Measurements from ENCODE around the gene LHX5. TPM values are rescaled to one million over a fixed set of nuclear protein-coding genes. Genes with fewer than 3 reads are reported as not detected.

LHX5 gene
- total and polyA plus RNA-seq, 4 donors = not detected

DNA sequence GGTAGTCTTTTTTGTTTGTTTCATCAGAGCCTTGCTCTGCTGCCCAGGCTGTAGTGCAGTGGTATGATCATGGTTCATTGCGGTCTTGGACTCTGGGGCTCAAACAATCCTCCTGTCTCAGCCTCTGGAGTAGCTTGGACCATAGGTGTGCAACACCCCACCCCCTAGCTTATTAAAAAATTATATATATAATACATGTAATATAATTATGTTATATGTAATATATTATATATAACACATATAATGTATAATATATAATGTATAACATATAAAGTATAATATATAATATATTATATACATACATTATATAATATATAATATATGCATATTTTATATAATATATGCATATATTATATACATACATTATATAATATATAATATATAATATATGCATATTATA is 21.8 kb downstream of the LHX5 start:
- peaks cover 0 to 3% (median 0%) of the 10 kb centered on the region in 4 donors for H3K9me3 ChIP-seq (ENCODE audit: control insufficient read depth in 4 of 4, insufficient read depth in 3 of 4, low read length in 3 of 4)
- no peak overlapping the region for H3K27ac ChIP-seq (ENCODE audit: low read depth in 1 of 2, low read length in 1 of 2)
- ATAC-seq (ENCODE audit: insufficient read depth, low FRiP score) (no peak), DNase-seq (no peak)
- no peaks in the 10 kb centered on the region for H3K4me1 ChIP-seq (ENCODE audit: control insufficient read depth in 5 of 5, insufficient read depth in 5 of 5, low read length in 5 of 5)
- 92 to 100% methylated on average over 1 of the region's 1 CpG for WGBS, 2 donors
- H3K4me3 ChIP-seq = no peak overlapping the region
- H3K36me3 ChIP-seq (ENCODE audit: control insufficient read depth in 4 of 4, insufficient read depth in 4 of 4, low read length in 4 of 4) = no peaks in the 10 kb centered on the region
- H3K27me3 ChIP-seq (ENCODE audit: control insufficient read depth in 3 of 3, insufficient read depth in 3 of 3, low read length in 2 of 3) = peaks cover 3 to 12% (median 6%) of the 10 kb centered on the region in 3 donors
- no peak overlapping the region for H3K9ac ChIP-seq (ENCODE audit: insufficient read depth in 1 of 2, low read length in 2 of 2)
- TF ChIP-seq, protein P1, sequence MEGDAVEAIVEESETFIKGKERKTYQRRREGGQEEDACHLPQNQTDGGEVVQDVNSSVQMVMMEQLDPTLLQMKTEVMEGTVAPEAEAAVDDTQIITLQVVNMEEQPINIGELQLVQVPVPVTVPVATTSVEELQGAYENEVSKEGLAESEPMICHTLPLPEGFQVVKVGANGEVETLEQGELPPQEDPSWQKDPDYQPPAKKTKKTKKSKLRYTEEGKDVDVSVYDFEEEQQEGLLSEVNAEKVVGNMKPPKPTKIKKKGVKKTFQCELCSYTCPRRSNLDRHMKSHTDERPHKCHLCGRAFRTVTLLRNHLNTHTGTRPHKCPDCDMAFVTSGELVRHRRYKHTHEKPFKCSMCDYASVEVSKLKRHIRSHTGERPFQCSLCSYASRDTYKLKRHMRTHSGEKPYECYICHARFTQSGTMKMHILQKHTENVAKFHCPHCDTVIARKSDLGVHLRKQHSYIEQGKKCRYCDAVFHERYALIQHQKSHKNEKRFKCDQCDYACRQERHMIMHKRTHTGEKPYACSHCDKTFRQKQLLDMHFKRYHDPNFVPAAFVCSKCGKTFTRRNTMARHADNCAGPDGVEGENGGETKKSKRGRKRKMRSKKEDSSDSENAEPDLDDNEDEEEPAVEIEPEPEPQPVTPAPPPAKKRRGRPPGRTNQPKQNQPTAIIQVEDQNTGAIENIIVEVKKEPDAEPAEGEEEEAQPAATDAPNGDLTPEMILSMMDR (IDR thresholded peaks at IDR 0.05; ENCODE audit: control extremely low read depth, extremely low read depth) = no peak

DNA sequence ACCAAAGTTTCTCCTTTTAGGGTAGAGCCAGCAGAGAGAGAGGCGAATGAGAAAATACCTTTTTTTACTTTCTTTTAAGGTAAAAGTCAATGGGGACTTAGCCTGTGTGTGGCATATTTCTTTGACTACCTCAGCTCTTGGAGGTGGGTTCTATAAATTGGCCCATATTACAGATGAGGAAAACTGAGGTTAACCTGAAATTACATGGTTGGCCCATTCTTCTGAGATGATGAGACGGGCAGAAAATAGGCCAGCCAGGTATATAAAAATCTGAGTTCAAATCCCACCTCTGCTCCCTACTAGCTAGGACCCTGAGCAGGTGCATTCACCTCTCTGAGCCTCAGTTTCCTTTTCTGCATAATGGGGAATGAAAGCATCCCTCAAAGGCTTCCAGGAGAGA is 22.4 kb downstream of the LHX5 start:
- Histone ChIP-seq H3K27ac (ENCODE audit: low read depth in 1 of 2, low read length in 1 of 2) (no peak overlapping the region), H3K27me3 (ENCODE audit: control insufficient read depth in 3 of 3, insufficient read depth in 3 of 3, low read length in 2 of 3) (peaks cover 3 to 12% (median 6%) of the 10 kb centered on the region in 3 donors), H3K4me3 (no peak overlapping the region), H3K9me3 (ENCODE audit: control insufficient read depth in 4 of 4, insufficient read depth in 3 of 4, low read length in 3 of 4) (peaks cover 0 to 3% (median 0%) of the 10 kb centered on the region in 4 donors), H3K36me3 (ENCODE audit: control insufficient read depth in 4 of 4, insufficient read depth in 4 of 4, low read length in 4 of 4) (no peaks in the 10 kb centered on the region), H3K4me1 (ENCODE audit: control insufficient read depth in 5 of 5, insufficient read depth in 5 of 5, low read length in 5 of 5) (no peaks in the 10 kb centered on the region), H3K9ac (ENCODE audit: insufficient read depth in 1 of 2, low read length in 2 of 2) (no peak overlapping the region)
- TF ChIP-seq, protein P1 (IDR thresholded peaks at IDR 0.05; ENCODE audit: control extremely low read depth, extremely low read depth) = no peak
- ATAC-seq (ENCODE audit: insufficient read depth, low FRiP score) = no peak
- no peak for DNase-seq
- WGBS, 2 donors = 87 to 97% methylated on average over 2 of the region's 2 CpGs

DNA sequence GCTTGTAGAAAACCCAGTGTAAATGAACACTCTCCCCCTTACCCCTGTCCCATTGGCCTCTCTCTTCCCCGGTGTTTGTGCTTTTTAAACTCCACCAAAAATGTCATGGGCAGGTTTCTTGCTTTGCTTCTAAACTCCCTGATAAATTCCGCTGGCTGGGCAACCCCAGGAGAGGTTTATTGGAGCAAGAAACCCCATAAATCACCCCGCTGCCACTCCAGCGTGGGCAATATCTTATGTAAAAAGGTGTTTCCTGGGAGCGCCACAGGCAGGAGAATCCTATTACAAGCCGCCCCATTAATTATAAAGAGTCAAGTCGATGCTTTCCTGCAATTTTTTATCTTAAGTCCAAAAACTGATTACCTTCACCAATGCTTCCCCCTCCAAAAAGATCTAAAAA is 22.8 kb downstream of the LHX5 start:
- 34 to 38% methylated on average over 7 of the region's 7 CpGs for WGBS, 2 donors
- TF ChIP-seq, protein P1 (IDR thresholded peaks at IDR 0.05; ENCODE audit: control extremely low read depth, extremely low read depth) = no peak

More for the DNA sequence above, 22.8 kb downstream of the LHX5 start:
- H3K27me3 ChIP-seq (ENCODE audit: control insufficient read depth in 3 of 3, insufficient read depth in 3 of 3, low read length in 2 of 3) = peaks cover 3 to 12% (median 6%) of the 10 kb centered on the region in 3 donors
- H3K9me3 ChIP-seq (ENCODE audit: control insufficient read depth in 4 of 4, insufficient read depth in 3 of 4, low read length in 3 of 4) = peaks cover 0 to 3% (median 0%) of the 10 kb centered on the region in 4 donors
- no peak overlapping the region for H3K27ac ChIP-seq (ENCODE audit: low read depth in 1 of 2, low read length in 1 of 2)
- no peaks in the 10 kb centered on the region for H3K4me1 ChIP-seq (ENCODE audit: control insufficient read depth in 5 of 5, insufficient read depth in 5 of 5, low read length in 5 of 5)
- ATAC-seq (ENCODE audit: insufficient read depth, low FRiP score) = no peak
- no peaks in the 10 kb centered on the region for H3K36me3 ChIP-seq (ENCODE audit: control insufficient read depth in 4 of 4, insufficient read depth in 4 of 4, low read length in 4 of 4)
- no peak overlapping the region for H3K9ac ChIP-seq (ENCODE audit: insufficient read depth in 1 of 2, low read length in 2 of 2)
- DNase-seq = no peak
- H3K4me3 ChIP-seq = no peak overlapping the region
